ENCODE data around the gene MPND. TPM values are rescaled to one million over a fixed set of nuclear protein-coding genes. Genes with fewer than 3 reads are reported as not detected.

Gene MPND
- total and polyA plus RNA-seq, 2 of the 13 experiments (the other 11 are each of a cell fraction or from before 2014, with no cell fraction given) = 10.8 to 15.8 TPM

- TF ChIP-seq, protein P1, sequence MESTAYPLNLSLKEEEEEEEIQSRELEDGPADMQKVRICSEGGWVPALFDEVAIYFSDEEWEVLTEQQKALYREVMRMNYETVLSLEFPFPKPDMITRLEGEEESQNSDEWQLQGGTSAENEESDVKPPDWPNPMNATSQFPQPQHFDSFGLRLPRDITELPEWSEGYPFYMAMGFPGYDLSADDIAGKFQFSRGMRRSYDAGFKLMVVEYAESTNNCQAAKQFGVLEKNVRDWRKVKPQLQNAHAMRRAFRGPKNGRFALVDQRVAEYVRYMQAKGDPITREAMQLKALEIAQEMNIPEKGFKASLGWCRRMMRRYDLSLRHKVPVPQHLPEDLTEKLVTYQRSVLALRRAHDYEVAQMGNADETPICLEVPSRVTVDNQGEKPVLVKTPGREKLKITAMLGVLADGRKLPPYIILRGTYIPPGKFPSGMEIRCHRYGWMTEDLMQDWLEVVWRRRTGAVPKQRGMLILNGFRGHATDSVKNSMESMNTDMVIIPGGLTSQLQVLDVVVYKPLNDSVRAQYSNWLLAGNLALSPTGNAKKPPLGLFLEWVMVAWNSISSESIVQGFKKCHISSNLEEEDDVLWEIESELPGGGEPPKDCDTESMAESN (CRISPR knock-in tag; conservative IDR thresholded peaks at IDR 0.05) = no peak; the same call in 1 of the 2 replicates
- TF ChIP-seq ZNF570 (CRISPR knock-in tag; IDR thresholded peaks at IDR 0.05; ENCODE audit: borderline replicate concordance) (no peak), RERE (CRISPR knock-in tag; IDR thresholded peaks at IDR 0.05; ENCODE audit: low read depth) (peak; percentile 39; the same call in 1 of the 2 replicates), GFI1 (CRISPR knock-in tag; IDR thresholded peaks at IDR 0.05; ENCODE audit: borderline replicate concordance) (peak; percentile 55; the same call in 1 of the 2 replicates), NR2F1 (CRISPR knock-in tag; IDR thresholded peaks at IDR 0.05) (peak; percentile 72 to 82), ZNF776 (CRISPR knock-in tag; IDR thresholded peaks at IDR 0.05) (no peak; the same call in 1 of the 2 replicates), SSRP1 (CRISPR knock-in tag; IDR thresholded peaks at IDR 0.05) (no peak), CTCF (CRISPR knock-in tag; IDR thresholded peaks at IDR 0.05) (peak; percentile 45; the same call in 1 of the 2 replicates), NFRKB (IDR thresholded peaks at IDR 0.05) (no peak)
- TF ChIP-seq, protein P2, sequence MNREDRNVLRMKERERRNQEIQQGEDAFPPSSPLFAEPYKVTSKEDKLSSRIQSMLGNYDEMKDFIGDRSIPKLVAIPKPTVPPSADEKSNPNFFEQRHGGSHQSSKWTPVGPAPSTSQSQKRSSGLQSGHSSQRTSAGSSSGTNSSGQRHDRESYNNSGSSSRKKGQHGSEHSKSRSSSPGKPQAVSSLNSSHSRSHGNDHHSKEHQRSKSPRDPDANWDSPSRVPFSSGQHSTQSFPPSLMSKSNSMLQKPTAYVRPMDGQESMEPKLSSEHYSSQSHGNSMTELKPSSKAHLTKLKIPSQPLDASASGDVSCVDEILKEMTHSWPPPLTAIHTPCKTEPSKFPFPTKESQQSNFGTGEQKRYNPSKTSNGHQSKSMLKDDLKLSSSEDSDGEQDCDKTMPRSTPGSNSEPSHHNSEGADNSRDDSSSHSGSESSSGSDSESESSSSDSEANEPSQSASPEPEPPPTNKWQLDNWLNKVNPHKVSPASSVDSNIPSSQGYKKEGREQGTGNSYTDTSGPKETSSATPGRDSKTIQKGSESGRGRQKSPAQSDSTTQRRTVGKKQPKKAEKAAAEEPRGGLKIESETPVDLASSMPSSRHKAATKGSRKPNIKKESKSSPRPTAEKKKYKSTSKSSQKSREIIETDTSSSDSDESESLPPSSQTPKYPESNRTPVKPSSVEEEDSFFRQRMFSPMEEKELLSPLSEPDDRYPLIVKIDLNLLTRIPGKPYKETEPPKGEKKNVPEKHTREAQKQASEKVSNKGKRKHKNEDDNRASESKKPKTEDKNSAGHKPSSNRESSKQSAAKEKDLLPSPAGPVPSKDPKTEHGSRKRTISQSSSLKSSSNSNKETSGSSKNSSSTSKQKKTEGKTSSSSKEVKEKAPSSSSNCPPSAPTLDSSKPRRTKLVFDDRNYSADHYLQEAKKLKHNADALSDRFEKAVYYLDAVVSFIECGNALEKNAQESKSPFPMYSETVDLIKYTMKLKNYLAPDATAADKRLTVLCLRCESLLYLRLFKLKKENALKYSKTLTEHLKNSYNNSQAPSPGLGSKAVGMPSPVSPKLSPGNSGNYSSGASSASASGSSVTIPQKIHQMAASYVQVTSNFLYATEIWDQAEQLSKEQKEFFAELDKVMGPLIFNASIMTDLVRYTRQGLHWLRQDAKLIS (CRISPR knock-in tag; IDR thresholded peaks at IDR 0.05) = 0 out of 2 replicates have a peak, but pooled peaks have one; percentile 46
These were observed 32.9 kb upstream of the MPND start (continued) for GRCh38 chr19:4310247-4311121.

Measured in HepG2 (cell line).